Brain microvascular endothelial cell (primary cell): Measurements from ENCODE around the gene R3HDM2.
A peak's percentile ranks its signal among the peaks of the same experiment; 100 is the strongest.

ENCODE experiments used
- DNase-seq: peaks from one replicate; pipeline ENCODE4 v3.0.0-alpha.2; 2020
- H3K27ac ChIP-seq: fragments of 250-450 bp; sonication (Bioruptor Pico); 2 replicates; pipeline ENCODE4 v1.5.1; 2020; ENCODE audit warnings: mild to moderate bottlenecking, moderate library complexity
- H3K27me3 ChIP-seq: fragments of 250-450 bp; sonication (Bioruptor Pico); replicated peaks from 2 replicates; pipeline ENCODE4 v1.5.1; 2020; ENCODE audit warnings: mild to moderate bottlenecking
- H3K36me3 ChIP-seq: fragments of 250-450 bp; sonication (Bioruptor Pico); replicated peaks from 2 replicates; pipeline ENCODE4 v1.5.1; 2020; ENCODE audit warnings: mild to moderate bottlenecking
- H3K4me3 ChIP-seq: 2 replicates; pipeline ENCODE4 v1.5.1; 2011; ENCODE audit warnings: low read depth, mild to moderate bottlenecking, control low read depth, low read length, moderate library complexity
- CTCF ChIP-seq: IDR thresholded peaks from 2 replicates; pipeline ENCODE4 v1.5.1; 2011; ENCODE audit warnings: low read depth, mild to moderate bottlenecking, moderate library complexity, low read length, control low read depth, inconsistent platforms; ENCODE audit errors: missing control alignments
- in situ Hi-C: cut with HindIII; loops from 2 replicates; pipeline ENCODE4 v1.10.0; 2017; ENCODE audit warnings: low sequenced_read_pairs, low pct_ligation_motif_present

Gene R3HDM2

GRCh38 chr12:57430931-57431566 lies at the start of gene R3HDM2:
R3HDM2 (minus strand) TSS chr12:57431043; CDS start chr12:57310428, 120,615 bp downstream.
- no peak for TF ChIP-seq CTCF
- H3K4me3 ChIP-seq, result peak within 1 kb of the TSS; percentile 57
- in situ Hi-C loops, result no loop called here

GRCh38 chr12:57479376-57480115 lies 48.7 kb upstream of the R3HDM2 start, which contains the start of gene ARHGAP9:
ARHGAP9 (minus strand) TSS chr12:57479866; CDS start chr12:57479406, 460 bp downstream.
- Histone ChIP-seq H3K4me3 (no peak within 1 kb of the TSS), H3K27me3 (peaks cover 19% of the 10 kb centered on the region), H3K27ac (no peak within 1 kb of the TSS), H3K36me3 (no peaks in the 10 kb centered on the region)
- in situ Hi-C loops, result no loop called here
- no peak for DNase-seq
- TF ChIP-seq CTCF, result no peak

More at GRCh38 chr12:57430931-57431566, at the start of gene R3HDM2:
- peak within 1 kb of the TSS; percentile 69 for H3K27ac ChIP-seq
- H3K36me3 ChIP-seq, result no peaks in the 10 kb centered on the region
- DNase-seq, result peak; percentile 91
- no peaks in the 10 kb centered on the region for H3K27me3 ChIP-seq

GRCh38 chr12:57479043-57479375 lies 48.2 kb upstream of the R3HDM2 start:
- TF ChIP-seq CTCF, result no peak
- Histone ChIP-seq H3K4me3 (no peak overlapping the region), H3K27me3 (peaks cover 24% of the 10 kb centered on the region), H3K27ac (no peak overlapping the region), H3K36me3 (no peaks in the 10 kb centered on the region)
- no peak for DNase-seq
- in situ Hi-C loops, result no loop called here

GRCh38 chr12:57477710-57478681 lies 47.2 kb upstream of the R3HDM2 start:
- in situ Hi-C loops, result no loop called here
- Histone ChIP-seq H3K27ac (no peak overlapping the region), H3K4me3 (no peak overlapping the region), H3K27me3 (peaks cover 35% of the 10 kb centered on the region), H3K36me3 (no peaks in the 10 kb centered on the region)
- TF ChIP-seq CTCF, result no peak
- no peak for DNase-seq

GRCh38 chr12:57476993-57477709 lies 46.3 kb upstream of the R3HDM2 start:
- Histone ChIP-seq H3K4me3 (no peak overlapping the region), H3K27ac (no peak overlapping the region), H3K36me3 (no peaks in the 10 kb centered on the region), H3K27me3 (peaks cover 42% of the 10 kb centered on the region)
- DNase-seq, result no peak
- TF ChIP-seq CTCF, result no peak
- in situ Hi-C loops, result no loop called here
